ENCODE measurements around the gene TACC3. TPM values are rescaled to one million over a fixed set of nuclear protein-coding genes. Genes with fewer than 3 reads are reported as not detected.

The TACC3 gene
- total and polyA plus RNA-seq, 2 of the 8 experiments (the other 6 are each of a cell fraction or from before 2014, with no cell fraction given): 73.8 to 148 TPM

- H2BK15ac ChIP-seq (ENCODE audit: low read length): no peak overlapping the region
- H4K8ac ChIP-seq (ENCODE audit: extremely low read depth, insufficient read depth, low read length): no peak overlapping the region
- H3K4ac ChIP-seq (replicated peaks; ENCODE audit: insufficient read length, low read depth, low read length): peak overlapping the region; percentile 65
- no peaks in the 10 kb centered on the region for H3K36me3 ChIP-seq (ENCODE audit: control insufficient read depth in 2 of 4, insufficient read depth in 4 of 4, low read length in 3 of 4)
- H4K20me1 ChIP-seq (replicated peaks in 1 of 2; ENCODE audit: control insufficient read depth in 1 of 2, insufficient read depth in 2 of 2, low read length in 2 of 2): peaks cover 0 to 2% of the 10 kb centered on the region in 2 experiments
- peaks cover 4% of the 10 kb centered on the region; the same call in 1 of the 2 replicates for H3K23me2 ChIP-seq (ENCODE audit: low read depth, low read length)
- H3K14ac ChIP-seq (ENCODE audit: insufficient read length): no peak overlapping the region
- FAIRE-seq (no peak), DNase-seq (ENCODE audit: low read depth in 1 of 2, low spot score in 2 of 2) (no peak)
- H3K56ac ChIP-seq (replicated peaks; ENCODE audit: insufficient read length, low read depth, low read length): no peak overlapping the region
- peak overlapping the region; percentile 75; the same call in 1 of the 2 replicates for H2BK5ac ChIP-seq (ENCODE audit: low read depth, low read length)
- no peak overlapping the region for H3K9ac ChIP-seq (replicated peaks in 1 of 4; ENCODE audit: extremely low read depth in 1 of 4, low read depth in 3 of 4, low read length in 3 of 4)
- 0 out of 2 replicates have a peak overlapping the region, but pooled peaks have one; percentile 61 for H2BK20ac ChIP-seq (ENCODE audit: low read length)
- no peak overlapping the region; the same call in none of the 2 replicates for H3K18ac ChIP-seq (ENCODE audit: extremely low read depth, low read length)
- H3K79me1 ChIP-seq (ENCODE audit: low read depth, low read length): no peaks in the 10 kb centered on the region
- H4K5ac ChIP-seq (ENCODE audit: insufficient read length, low read depth, low read length): no peak overlapping the region
- H3K79me2 ChIP-seq (ENCODE audit: control insufficient read depth in 1 of 2, insufficient read depth in 2 of 2, low read length in 2 of 2): no peaks in the 10 kb centered on the region
- ChIA-PET CTCF (ENCODE audit: partially characterized antibody) (interaction anchor here (0.8 to 71.2 kb wide), 4 partner anchors 6 to 56 kb away, joined by 3 to 2507 read pairs (median 1256); partner anchors contain the start of gene FGFR3), POLR2A (ENCODE audit: partially characterized antibody) (interaction anchor here (17.2 kb wide), 1 partner anchor 20 kb away, joined by 170 read pairs; the partner anchor contains the start of gene FGFR3)
- no peak overlapping the region for H3K23ac ChIP-seq (ENCODE audit: insufficient read length)
- H3K9me3 ChIP-seq (ENCODE audit: insufficient read depth in 2 of 2, low read depth in 1 of 2, low read length in 1 of 2): no peaks in the 10 kb centered on the region
- H4K91ac ChIP-seq (replicated peaks; ENCODE audit: insufficient read length, low read length): peak overlapping the region; percentile 17
- H3K27ac ChIP-seq (ENCODE audit: low read depth, low read length): no peak overlapping the region
- H3K4me2 ChIP-seq (ENCODE audit: insufficient read depth in 1 of 2, low read depth in 2 of 2, low read length in 2 of 2): no peak overlapping the region
- peaks cover 5 to 42% (median 25%) of the 10 kb centered on the region in 4 experiments for H3K4me1 ChIP-seq (replicated peaks in 1 of 4; ENCODE audit: control insufficient read depth in 3 of 4, insufficient read depth in 4 of 4, low read length in 3 of 4)
- H3K27me3 ChIP-seq (replicated peaks in 1 of 4; ENCODE audit: control insufficient read depth in 3 of 4, extremely low read depth in 1 of 4, insufficient read depth in 3 of 4, low read length in 3 of 4): peaks cover 0 to 2% (median 0%) of the 10 kb centered on the region in 4 experiments; a peak in 2 of 7 replicates
- H2BK12ac ChIP-seq (ENCODE audit: low read depth, low read length): 0 out of 2 replicates have a peak overlapping the region, but pooled peaks have one; percentile 27
- no peak overlapping the region for H2AFZ ChIP-seq (ENCODE audit: low read length)
- H2BK120ac ChIP-seq (replicated peaks; ENCODE audit: low read depth, low read length): no peak overlapping the region
- no peak for TF ChIP-seq CREB1 (IDR thresholded peaks at IDR 0.05)
- TF ChIP-seq RFX5 (IDR thresholded peaks at IDR 0.05; ENCODE audit: borderline replicate concordance, low read depth, low read length): no peak
- no peak for TF ChIP-seq ZNF274 (IDR thresholded peaks at IDR 0.05; ENCODE audit: borderline replicate concordance, extremely low read depth, low read length)
- TF ChIP-seq POU5F1 (IDR thresholded peaks at IDR 0.05; ENCODE audit: low read depth, low read length): no peak
- no peak for TF ChIP-seq JUND (IDR thresholded peaks at IDR 0.05; ENCODE audit: low read length)
- no peak for TF ChIP-seq HDAC6 (IDR thresholded peaks at IDR 0.05; ENCODE audit: low read depth, low read length)
- TF ChIP-seq FOSL1 (IDR thresholded peaks at IDR 0.05; ENCODE audit: insufficient read depth, low read depth, low read length): no peak
- no peak for TF ChIP-seq SP2 (IDR thresholded peaks at IDR 0.05; ENCODE audit: low read length)
- TF ChIP-seq EZH2 (IDR thresholded peaks at IDR 0.05; ENCODE audit: low read depth, low read length, severe bottlenecking): no peak
- no peak for TF ChIP-seq SP4 (IDR thresholded peaks at IDR 0.05; ENCODE audit: low read length)
- TF ChIP-seq CTCF (IDR thresholded peaks at IDR 0.05; ENCODE audit: control extremely low read depth in 1 of 3, insufficient read depth in 1 of 3, low read depth in 1 of 3, low read length in 3 of 3): no peak
- 85% methylated on average over 9 of the region's 11 CpGs; no CpG with 5 or more reads in 1 of the 2 experiments for WGBS, 2 experiments (ENCODE audit: extremely low coverage in 1 of 2, insufficient coverage in 1 of 2, insufficient read length in 1 of 2, insufficient replicate concordance in 2 of 2, low coverage in 1 of 2, low lambda C conversion rate in 2 of 2, missing lambda C conversion rate in 1 of 2)
- peak overlapping the region; percentile 75; the same call in 1 of the 2 replicates for H2AK5ac ChIP-seq (ENCODE audit: low read depth, low read length)
- no peak overlapping the region for H3K4me3 ChIP-seq (ENCODE audit: extremely low read depth in 1 of 4, insufficient read depth in 2 of 4, low read depth in 3 of 4, low read length in 4 of 4)
Measured at GRCh38 chr4:1770791-1771231, 49.5 kb downstream of the TACC3 start.
